Measurements from ENCODE around the gene PRKCQ. TPM values are rescaled to one million over a fixed set of nuclear protein-coding genes. Genes with fewer than 3 reads are reported as not detected.
"Not testable (repeated sequence)": the region's sequence is repeated elsewhere in the genome, so short reads cannot be mapped to it uniquely, and the experiment has no call there.

The PRKCQ gene
- total RNA-seq, 2 donors from 2014 or later, result 55.3 to 79.0 TPM

GRCh38 chr10:6460861-6461409, 119.1 kb downstream of the PRKCQ start:
- H3K4me3 Mint-ChIP-seq, result peak overlapping the region; percentile 13
- H3K9me3 Mint-ChIP-seq, result peaks cover 5% of the 10 kb centered on the region
- peaks cover 57% of the 10 kb centered on the region for H3K36me3 Mint-ChIP-seq
- peak overlapping the region; percentile 6 to 10 for H3K27ac Mint-ChIP-seq
- peaks cover 28 to 38% of the 10 kb centered on the region in 2 donors for H3K4me1 Mint-ChIP-seq (ENCODE audit: low read depth in 2 of 2)
- DNase-seq (ENCODE audit: low spot score), result no peak
- no peak for ATAC-seq
- no peaks in the 10 kb centered on the region for H3K27me3 Mint-ChIP-seq

- no peak overlapping the region for H3K4me3 Mint-ChIP-seq
- DNase-seq (ENCODE audit: low spot score) (no peak), ATAC-seq (no peak)
- H3K36me3 Mint-ChIP-seq, result peaks cover 73% of the 10 kb centered on the region
- H3K4me1 Mint-ChIP-seq (ENCODE audit: low read depth in 2 of 2), result peaks cover 42 to 51% of the 10 kb centered on the region in 2 donors
- H3K9me3 Mint-ChIP-seq, result peaks cover 8% of the 10 kb centered on the region
- H3K27me3 Mint-ChIP-seq, result no peaks in the 10 kb centered on the region
- peak overlapping the region; percentile 40 to 77 for H3K27ac Mint-ChIP-seq
These were observed 121.3 kb downstream of the PRKCQ start for GRCh38 chr10:6458814-6459213.

- Mint-ChIP-seq H3K27ac (peak overlapping the region; percentile 40 to 77), H3K4me3 (no peak overlapping the region), H3K36me3 (peaks cover 69% of the 10 kb centered on the region), H3K27me3 (no peaks in the 10 kb centered on the region), H3K4me1 (ENCODE audit: low read depth in 2 of 2) (peaks cover 42 to 51% of the 10 kb centered on the region in 2 donors), H3K9me3 (peaks cover 8% of the 10 kb centered on the region)
- DNase-seq (ENCODE audit: low spot score) (no peak), ATAC-seq (no peak)
These were observed 122.7 kb downstream of the PRKCQ start for GRCh38 chr10:6457376-6457775.

DNA sequence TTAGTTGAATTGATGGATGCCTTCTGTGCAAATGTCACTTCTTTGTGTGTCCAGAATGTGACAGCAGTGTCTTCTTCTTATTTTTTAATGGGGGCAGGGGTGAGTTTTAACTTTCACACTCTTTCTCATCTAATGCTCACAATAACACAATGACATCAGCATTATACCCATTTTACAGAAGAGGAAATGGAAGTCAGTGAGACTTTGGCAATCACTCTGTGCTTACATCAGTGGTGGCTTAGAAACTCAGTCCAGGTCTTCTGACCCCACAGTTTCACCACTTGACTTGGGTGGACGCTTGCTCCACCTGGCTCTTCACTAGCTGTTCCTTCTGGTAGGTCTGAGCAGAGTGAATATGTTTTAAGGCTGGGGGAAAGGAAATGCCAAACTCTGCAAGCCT, 124.0 kb downstream of the PRKCQ start:
- Mint-ChIP-seq H3K27ac (peak overlapping the region; percentile 32 to 77), H3K36me3 (peaks cover 63% of the 10 kb centered on the region)
- peak; percentile 67 to 79 for ATAC-seq

DNA sequence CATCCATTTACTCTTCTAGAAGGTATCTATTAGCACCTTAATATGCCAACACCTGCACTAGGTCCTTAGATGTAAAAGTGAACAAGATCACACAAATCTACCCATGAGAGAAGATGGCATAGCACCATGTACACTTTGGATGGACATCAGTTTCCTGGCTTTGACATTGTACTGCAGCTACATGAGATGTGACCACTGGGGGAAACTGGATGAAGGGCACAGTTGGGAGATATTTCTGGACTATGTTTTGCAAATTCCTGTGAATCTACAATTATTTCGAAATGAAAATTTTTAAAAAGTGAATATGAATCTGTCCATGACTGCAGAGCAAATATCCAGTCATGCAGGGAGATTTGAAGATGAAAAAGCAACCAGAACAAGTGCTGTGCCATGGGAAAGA, 124.5 kb downstream of the PRKCQ start:
- Mint-ChIP-seq H3K9me3 (peaks cover 3% of the 10 kb centered on the region), H3K4me1 (ENCODE audit: low read depth in 2 of 2) (peaks cover 39 to 48% of the 10 kb centered on the region in 2 donors), H3K27ac (peak overlapping the region; percentile 32 to 77), H3K4me3 (peak overlapping the region; percentile 56), H3K36me3 (peaks cover 63% of the 10 kb centered on the region), H3K27me3 (no peaks in the 10 kb centered on the region)
- DNase-seq (ENCODE audit: low spot score), result no peak
- ATAC-seq, result peak in 1 of 2 donors; percentile 40

More for the DNA sequence above, 124.0 kb downstream of the PRKCQ start:
- Mint-ChIP-seq H3K4me3 (peak overlapping the region; percentile 56), H3K4me1 (ENCODE audit: low read depth in 2 of 2) (peaks cover 40 to 49% of the 10 kb centered on the region in 2 donors), H3K27me3 (no peaks in the 10 kb centered on the region), H3K9me3 (peaks cover 8% of the 10 kb centered on the region)
- DNase-seq (ENCODE audit: low spot score), result no peak

DNA sequence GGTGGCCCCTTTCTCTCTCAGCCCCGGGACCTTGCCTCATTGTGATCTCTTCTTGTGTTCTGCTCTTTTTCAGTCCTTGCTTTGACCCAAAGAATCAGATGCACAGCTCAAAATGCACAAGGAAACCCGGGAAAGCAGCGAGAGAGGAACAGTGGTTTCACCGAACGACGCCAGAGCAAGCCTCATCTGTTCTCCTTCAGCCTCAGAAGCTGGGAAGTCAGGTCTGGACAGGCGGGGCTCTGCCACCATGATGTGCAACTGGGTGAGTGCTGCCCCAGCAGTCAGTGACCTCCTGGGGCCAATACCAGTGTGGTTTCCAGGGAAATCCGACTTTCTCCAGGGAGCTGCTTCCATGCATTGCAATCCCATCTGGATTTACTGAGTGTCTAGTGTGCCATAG, 133.4 kb downstream of the PRKCQ start:
- no peak overlapping the region for H3K4me3 Mint-ChIP-seq
- H3K9me3 Mint-ChIP-seq, result no peaks in the 10 kb centered on the region
- H3K36me3 Mint-ChIP-seq, result peaks cover 22% of the 10 kb centered on the region
- peaks cover 32 to 33% of the 10 kb centered on the region in 2 donors for H3K4me1 Mint-ChIP-seq (ENCODE audit: low read depth in 2 of 2)
- peak overlapping the region; percentile 18 to 76 for H3K27ac Mint-ChIP-seq
- H3K27me3 Mint-ChIP-seq, result no peaks in the 10 kb centered on the region
- DNase-seq (ENCODE audit: low spot score), result no peak
- no peak for ATAC-seq

- Mint-ChIP-seq H3K36me3 (peaks cover 20% of the 10 kb centered on the region), H3K4me1 (ENCODE audit: low read depth in 2 of 2) (peaks cover 30 to 36% of the 10 kb centered on the region in 2 donors), H3K9me3 (no peaks in the 10 kb centered on the region), H3K27me3 (no peaks in the 10 kb centered on the region), H3K27ac (peak overlapping the region; percentile 52 to 81), H3K4me3 (no peak overlapping the region)
- DNase-seq (ENCODE audit: low spot score) (no peak), ATAC-seq (peak; percentile 46 to 68)
These were observed 134.3 kb downstream of the PRKCQ start for GRCh38 chr10:6445671-6446316.

GRCh38 chr10:6439875-6440274, 140.2 kb downstream of the PRKCQ start:
- Mint-ChIP-seq H3K36me3 (peaks cover 13% of the 10 kb centered on the region), H3K27ac (peak overlapping the region; percentile 18 to 58), H3K4me1 (ENCODE audit: low read depth in 2 of 2) (peaks cover 17 to 21% of the 10 kb centered on the region in 2 donors)
- DNase-seq (ENCODE audit: low spot score); H3K9me3 Mint-ChIP-seq; ATAC-seq; H3K4me3 Mint-ChIP-seq; H3K27me3 Mint-ChIP-seq: not testable (repeated sequence)

- DNase-seq (ENCODE audit: low spot score), result no peak
- no peaks in the 10 kb centered on the region for H3K27me3 Mint-ChIP-seq
- no peaks in the 10 kb centered on the region for H3K9me3 Mint-ChIP-seq
- no peak overlapping the region for H3K4me3 Mint-ChIP-seq
- peaks cover 20% of the 10 kb centered on the region for H3K36me3 Mint-ChIP-seq
- peaks cover 10 to 19% of the 10 kb centered on the region in 2 donors for H3K4me1 Mint-ChIP-seq (ENCODE audit: low read depth in 2 of 2)
- no peak for ATAC-seq
- peak overlapping the region in 1 of 2 donors; percentile 15 for H3K27ac Mint-ChIP-seq
These were observed 148.2 kb downstream of the PRKCQ start for GRCh38 chr10:6431861-6432260.

DNA sequence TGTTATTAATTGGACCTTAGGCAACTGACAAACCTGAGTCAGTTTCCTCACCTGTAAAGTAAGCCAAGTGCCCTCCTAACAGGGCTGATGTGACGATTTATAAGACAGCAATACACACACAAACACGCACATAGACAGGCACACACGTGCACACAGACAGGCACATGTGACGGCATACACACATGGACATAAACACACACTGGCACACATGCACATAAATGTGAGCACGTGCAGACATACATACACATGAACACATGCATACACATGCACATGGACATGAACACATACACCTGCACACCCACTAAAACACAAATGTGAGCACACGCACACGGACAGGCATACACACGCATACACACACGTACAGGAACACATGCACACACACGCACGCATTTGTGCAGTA, 148.9 kb downstream of the PRKCQ start:
- DNase-seq (ENCODE audit: low spot score) (no peak), ATAC-seq (no peak)
- H3K27me3 Mint-ChIP-seq, result no peaks in the 10 kb centered on the region
- peaks cover 20% of the 10 kb centered on the region for H3K36me3 Mint-ChIP-seq
- H3K4me3 Mint-ChIP-seq, result no peak overlapping the region
- H3K9me3 Mint-ChIP-seq, result no peaks in the 10 kb centered on the region
- peak overlapping the region in 1 of 2 donors; percentile 15 for H3K27ac Mint-ChIP-seq
- H3K4me1 Mint-ChIP-seq (ENCODE audit: low read depth in 2 of 2), result peaks cover 10 to 16% of the 10 kb centered on the region in 2 donors

- DNase-seq (ENCODE audit: low spot score) (no peak), ATAC-seq (no peak)
- Mint-ChIP-seq H3K9me3 (no peaks in the 10 kb centered on the region), H3K36me3 (peaks cover 20% of the 10 kb centered on the region), H3K27me3 (no peaks in the 10 kb centered on the region), H3K4me3 (no peak overlapping the region), H3K4me1 (ENCODE audit: low read depth in 2 of 2) (peaks cover 10 to 20% of the 10 kb centered on the region in 2 donors), H3K27ac (no peak overlapping the region)
These were observed 149.6 kb downstream of the PRKCQ start for GRCh38 chr10:6430423-6430980.

DNA sequence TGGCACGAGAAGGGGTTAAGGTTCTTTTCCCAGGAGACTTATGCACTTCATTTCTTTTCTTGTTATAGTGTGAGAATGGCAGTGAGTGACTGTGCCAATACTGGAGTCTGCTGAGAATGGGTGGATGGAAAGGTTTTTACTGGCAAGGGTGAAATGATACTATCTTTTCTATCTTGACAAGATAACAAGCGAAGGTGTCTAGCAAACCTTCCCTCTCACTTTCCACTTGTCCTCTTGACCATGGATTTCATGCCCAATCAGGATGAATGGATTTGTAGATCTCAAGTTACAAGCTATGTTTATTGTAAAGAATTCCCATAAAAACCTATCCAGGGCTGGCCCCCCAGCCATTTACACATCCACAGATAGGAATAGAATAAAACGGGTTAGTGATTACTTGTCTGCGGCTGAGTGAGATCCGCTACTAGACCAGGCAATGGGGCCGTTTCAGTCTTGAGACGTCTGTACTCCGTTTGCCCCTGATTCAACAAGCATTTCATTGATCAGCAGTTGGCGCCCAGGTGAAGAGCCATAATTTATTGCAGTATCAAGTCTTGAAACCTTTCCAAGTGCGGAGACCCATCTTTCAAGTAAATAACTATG, 152.6 kb downstream of the PRKCQ start:
- H3K27ac Mint-ChIP-seq, result peak overlapping the region in 1 of 2 donors; percentile 35
- H3K4me3 Mint-ChIP-seq, result no peak overlapping the region
- peaks cover 17% of the 10 kb centered on the region for H3K36me3 Mint-ChIP-seq
- no peak for DNase-seq (ENCODE audit: low spot score)
- H3K27me3 Mint-ChIP-seq, result no peaks in the 10 kb centered on the region
- H3K9me3 Mint-ChIP-seq, result no peaks in the 10 kb centered on the region
- ATAC-seq, result no peak
- peaks cover 12 to 26% of the 10 kb centered on the region in 2 donors for H3K4me1 Mint-ChIP-seq (ENCODE audit: low read depth in 2 of 2)

DNA sequence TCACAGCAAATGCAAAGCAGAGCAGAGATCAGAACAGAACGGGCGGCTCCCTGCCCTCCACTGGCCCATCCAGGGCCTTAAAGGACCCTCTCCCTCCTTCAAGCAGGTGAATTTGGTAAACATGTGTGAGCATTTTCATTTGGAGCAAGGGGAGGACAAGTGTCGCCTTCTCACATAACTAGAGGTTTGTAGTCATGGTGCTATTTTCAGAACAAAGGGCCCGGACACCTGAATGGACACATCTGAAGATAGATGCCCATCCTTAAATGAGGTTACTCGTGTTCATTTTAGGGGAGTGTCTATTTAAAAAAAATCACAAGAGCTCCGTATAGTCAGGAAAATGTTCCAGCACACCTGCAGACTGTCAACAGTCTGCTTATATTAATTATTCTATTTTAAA, 153.8 kb downstream of the PRKCQ start:
- H3K27me3 Mint-ChIP-seq, result no peaks in the 10 kb centered on the region

More for the DNA sequence above, 153.8 kb downstream of the PRKCQ start:
- Mint-ChIP-seq H3K9me3 (no peaks in the 10 kb centered on the region), H3K4me1 (ENCODE audit: low read depth in 2 of 2) (peaks cover 12 to 23% of the 10 kb centered on the region in 2 donors), H3K36me3 (peaks cover 17% of the 10 kb centered on the region), H3K27ac (peak overlapping the region; percentile 6 to 66), H3K4me3 (no peak overlapping the region)
- DNase-seq (ENCODE audit: low spot score) (no peak), ATAC-seq (no peak)
